Left ventricle myocardium superior (tissue), 1 donor: Measurements from ENCODE around the gene SHMT1. TPM values are rescaled to one million over a fixed set of nuclear protein-coding genes. Genes with fewer than 3 reads are reported as not detected.
"Not testable (repeated sequence)": the region's sequence is repeated elsewhere in the genome, so short reads cannot be mapped to it uniquely, and the experiment has no call there.

Experiments used
- ATAC-seq: fragments of 200-7000 bp; cut with Tn5 transposase; one replicate; pipeline ENCODE4 v1.9.1; 2020; ENCODE audit warnings: mild to moderate bottlenecking, moderate library complexity
- DNase-seq: peaks from one replicate; pipeline ENCODE4 v3.0.0-alpha.2; 2020
- intact Hi-C: fragments of 100-400 bp; cut with micrococcal nuclease; formaldehyde crosslinking; loops from one replicate; pipeline ENCODE4 v1.11.0; 2022
- long read RNA-seq: library from polyadenylated mRNA; unstranded; transcript quantifications from one replicate; pipeline ENCODE4 v2.0.0, GENCODE V29; 2021
- total RNA-seq: library from RNA; stranded (reverse); fragmentation: NEBNext Ultra II Directional; extraction: Animal tissue kit (Norgen Biotek cat#: 25700); gene quantifications from one replicate; pipeline ENCODE4 v1.2.1, GENCODE V29; 2021
- donor health status: DM: no; HTN: yes; CAD: no; lungs with severe emphysema.

The SHMT1 gene
- 8.4 TPM for total RNA-seq
- long read RNA-seq, transcript SHMT1-201 (12 exons, 2,464 nt): major isoform, 8 of 23 reads
- long read RNA-seq, partial matches to known transcripts: 4 of 23 reads
- long read RNA-seq, other reads (novel, unspliced or antisense): 8 of 23 reads

DNA sequence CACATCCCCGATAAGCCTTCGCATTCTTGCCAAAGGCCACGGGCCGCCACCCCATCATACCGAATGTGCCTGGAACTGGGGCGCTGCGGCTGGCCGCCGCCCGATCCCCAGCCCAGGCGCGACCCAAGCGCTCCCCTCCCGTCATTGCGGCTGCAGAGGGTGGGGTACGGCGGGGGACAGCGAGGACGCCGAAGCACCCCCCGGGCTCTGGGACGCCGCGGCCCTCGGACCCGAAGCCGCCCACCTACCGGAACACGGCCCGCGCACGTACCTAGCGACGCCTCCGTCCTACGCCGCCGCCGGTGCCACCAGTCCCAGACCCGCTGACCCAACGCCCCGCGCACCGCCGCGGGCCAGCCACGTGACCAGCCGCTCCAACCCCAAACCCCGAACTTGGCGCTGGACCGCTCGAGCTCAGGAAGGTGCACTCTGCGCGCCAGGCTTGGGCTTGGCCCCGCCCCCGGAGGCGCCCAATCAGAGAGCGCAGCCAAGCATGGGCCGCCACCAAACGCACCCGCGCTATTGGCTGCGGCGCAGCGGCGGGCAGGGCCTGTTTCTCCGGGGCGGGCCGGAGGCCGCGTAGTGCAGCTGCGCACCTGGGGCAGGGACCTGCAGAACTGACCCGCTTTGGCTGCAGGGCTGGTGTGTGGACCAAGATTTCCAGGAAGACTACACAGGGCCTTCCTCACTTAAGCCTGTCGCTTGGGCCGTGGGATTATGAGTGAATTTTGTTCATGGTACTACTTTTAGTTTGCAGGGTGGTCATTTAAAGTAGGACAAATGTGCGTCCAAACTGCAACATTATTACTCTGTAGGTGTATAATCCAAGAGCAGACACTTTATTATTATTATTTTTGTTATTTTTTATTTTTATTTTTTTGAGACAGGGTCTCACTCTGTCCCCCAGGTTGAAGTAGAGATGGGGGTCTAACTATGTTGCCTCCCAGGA lies at the start of gene SHMT1:
Gene SHMT1, minus strand, starts transcription at position 450 of the 949 bp plus-strand sequence. CDS start 7,569 bp downstream, outside the sequence.
- DNase-seq (peak; percentile 98), ATAC-seq (peak; percentile 100)
- intact Hi-C loops: no loop called here

DNA sequence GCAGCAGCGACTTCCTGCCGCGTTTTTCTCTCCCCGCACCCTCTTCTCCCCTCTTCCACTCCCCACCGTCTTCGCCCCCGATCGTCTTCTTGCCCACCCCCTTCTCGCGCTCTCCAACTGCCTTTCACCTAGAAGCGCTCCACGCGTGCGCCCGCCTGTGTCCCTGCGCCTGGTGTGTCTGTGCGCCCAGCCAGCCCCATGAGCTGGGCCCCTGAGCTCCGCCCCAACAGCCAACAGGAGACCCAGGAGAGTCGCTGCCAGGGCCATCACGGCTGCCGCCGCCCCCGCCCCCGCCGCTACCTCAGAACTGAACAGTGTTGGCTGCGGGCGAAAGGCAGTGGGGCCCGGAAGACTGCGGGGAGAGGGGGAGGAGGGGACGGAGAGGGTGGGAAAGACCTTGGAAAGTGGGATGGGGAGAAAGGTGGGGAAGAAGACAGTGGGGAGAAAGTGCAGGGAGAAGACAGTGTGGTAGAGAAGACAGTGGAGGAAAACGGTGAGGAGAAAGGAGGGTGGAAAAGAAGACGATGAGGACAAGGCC lies 48.7 kb upstream of the SHMT1 start:
- intact Hi-C loops, DNase-seq: not testable (repeated sequence)
- peak; percentile 93 for ATAC-seq

DNA sequence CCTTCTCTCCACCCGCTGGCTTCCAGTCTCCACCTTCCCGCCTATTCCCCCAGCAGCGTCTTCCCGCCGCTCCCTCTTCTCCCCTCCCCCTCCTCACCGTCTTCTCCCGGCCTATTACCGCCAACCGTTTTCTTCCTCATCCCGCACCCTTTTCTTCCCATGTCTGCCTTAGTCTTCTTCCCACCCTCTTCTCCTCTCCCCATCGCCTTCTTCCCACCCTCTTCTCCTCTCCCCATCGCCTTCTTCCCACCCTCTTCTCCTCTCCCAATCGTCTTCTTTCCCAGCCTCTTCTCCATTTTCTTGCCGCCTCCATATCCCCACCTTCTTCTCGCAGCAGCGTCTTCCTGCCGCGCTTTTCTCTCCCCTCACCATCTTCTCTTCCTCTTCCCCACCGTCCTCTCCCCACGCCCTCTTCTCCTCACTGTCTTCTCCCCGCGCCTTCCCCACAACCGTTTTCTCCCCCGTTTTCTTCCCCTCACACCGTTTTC lies 48.1 kb upstream of the SHMT1 start:
- ATAC-seq (peak; percentile 89), DNase-seq (peak; percentile 37)
- intact Hi-C loops: not testable (repeated sequence)

DNA sequence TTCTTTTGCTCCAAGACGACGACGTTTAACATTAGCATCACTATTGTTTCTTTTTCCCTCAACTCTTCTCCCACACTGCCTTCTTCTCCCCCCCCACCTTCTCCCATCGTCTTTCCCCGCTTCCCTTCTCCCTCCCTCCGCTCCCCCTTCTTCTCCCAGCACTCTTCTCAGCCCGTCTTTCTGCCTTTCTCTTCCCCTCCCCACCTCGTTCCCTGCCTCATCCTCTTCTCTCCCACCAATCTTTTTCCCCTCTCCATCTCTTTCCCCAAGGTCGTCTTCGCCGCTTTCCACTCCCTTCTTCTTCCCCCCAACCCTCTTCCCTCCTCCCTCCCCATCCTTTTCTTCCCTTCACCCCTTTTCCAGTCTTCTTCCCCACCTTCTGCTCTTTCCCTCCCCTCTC lies 47.4 kb upstream of the SHMT1 start:
- ATAC-seq: peak; percentile 29
- DNase-seq, intact Hi-C loops: not testable (repeated sequence)

DNA sequence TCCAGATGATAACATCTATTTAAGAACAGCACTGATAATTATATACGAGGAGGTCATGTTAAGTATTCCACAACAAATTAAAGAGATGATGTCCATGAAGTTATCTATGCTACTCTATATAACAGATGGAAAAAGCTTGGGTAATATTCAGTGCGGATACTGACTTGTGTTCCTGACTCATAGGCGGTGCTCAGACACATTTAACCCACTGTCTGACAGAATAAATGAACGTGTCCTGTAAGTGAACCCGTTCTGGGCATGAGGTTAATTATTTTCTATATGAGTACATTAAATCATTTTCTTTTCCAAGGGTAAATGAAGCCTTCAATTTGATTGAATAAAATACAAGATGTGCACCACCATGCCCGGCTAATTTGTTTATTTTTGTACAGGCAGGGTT lies 46.0 kb upstream of the SHMT1 start:
- intact Hi-C loops, ATAC-seq, DNase-seq: not testable (repeated sequence)

DNA sequence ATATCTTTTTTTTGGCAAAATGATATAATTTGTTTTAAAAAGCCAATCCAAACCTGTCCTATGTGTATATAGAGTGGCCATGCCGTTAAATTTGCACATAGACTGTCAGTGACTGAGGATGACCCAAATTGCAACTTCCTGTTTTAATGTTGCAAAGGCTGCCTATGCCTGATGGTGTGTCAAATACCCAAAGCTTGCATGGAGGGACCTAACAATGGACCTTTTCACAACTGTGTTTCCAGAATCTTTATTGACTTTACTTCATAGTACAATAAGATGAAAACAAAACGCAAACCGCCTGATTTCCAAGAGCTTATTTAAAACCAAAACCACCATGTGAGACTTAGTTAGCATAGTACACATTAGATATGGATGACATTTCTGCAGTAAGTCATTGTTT lies 45.6 kb upstream of the SHMT1 start:
- ATAC-seq, DNase-seq, intact Hi-C loops: not testable (repeated sequence)

DNA sequence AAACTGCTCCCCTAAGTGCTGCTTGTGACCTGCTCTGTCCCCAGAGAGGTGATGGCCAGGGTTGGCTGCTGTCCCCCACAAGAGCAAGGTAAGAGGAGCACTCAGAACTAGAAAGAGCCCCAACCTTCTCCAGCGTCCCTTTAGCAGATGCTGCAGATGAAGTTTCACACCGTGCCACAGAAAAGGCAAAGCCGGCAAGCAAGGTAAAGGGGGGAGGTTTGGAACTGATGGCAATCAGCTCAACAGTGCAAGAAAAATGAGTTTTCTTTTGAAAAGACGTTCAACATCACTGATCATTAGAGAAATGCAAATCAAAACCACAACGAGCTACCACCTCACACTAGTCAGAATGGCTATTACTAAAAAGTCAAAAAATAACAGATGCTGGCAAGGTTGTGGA lies 40.3 kb upstream of the SHMT1 start:
- intact Hi-C loops, DNase-seq, ATAC-seq: not testable (repeated sequence)

DNA sequence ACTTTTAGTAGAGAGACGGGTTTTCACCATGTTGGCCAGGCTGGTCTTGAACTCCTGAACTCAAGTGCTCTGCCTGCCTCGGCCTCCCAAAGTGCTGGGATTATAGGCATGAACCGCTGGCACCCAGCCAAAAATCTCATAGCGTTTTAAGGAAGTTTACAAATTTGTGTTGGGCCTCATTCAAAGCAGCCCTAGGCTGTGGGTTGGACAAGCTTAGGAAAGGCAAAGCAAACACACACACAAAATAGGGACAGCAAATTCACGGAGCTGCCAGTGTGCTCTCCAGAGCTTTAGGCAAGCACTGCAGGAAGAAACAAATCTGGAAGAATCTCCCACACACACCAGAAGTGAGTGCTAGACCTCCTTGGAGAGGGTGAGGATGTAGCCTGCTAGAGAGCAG lies 39.8 kb upstream of the SHMT1 start:
- ATAC-seq, intact Hi-C loops, DNase-seq: not testable (repeated sequence)

DNA sequence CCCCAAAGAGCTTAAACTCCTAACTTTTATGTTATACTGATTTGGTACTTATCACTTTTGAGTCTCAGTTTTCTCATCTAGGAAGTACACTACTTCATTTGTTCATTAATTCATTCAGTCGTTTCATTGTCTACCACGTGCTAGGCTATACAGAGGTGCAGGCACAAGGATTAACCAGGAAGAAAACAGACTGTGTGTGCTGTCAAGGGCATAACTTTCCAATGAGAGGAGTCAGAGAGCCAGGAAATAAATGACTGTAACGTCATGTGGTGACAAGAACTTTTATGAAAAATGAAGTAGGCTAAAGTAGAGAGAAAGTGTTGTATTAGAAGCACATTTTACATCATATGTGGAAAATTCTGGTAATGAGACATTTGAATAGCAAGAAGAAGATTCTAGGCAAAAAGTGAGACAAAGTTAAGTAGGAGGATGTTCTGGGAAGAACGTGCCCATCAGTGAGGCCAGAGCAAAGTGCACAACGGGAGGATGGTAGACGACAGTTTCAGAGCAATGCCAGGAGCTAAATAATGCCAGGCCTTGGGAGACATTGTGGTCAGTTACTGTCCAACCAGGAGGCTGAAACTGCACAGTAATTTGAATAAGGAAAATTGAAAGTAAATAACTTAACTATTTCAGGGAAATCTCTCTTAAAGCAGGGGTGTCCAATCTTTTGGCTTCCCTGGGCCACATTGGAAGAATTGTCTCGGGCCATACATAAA lies 38.7 kb upstream of the SHMT1 start:
- DNase-seq, ATAC-seq, intact Hi-C loops: not testable (repeated sequence)

DNA sequence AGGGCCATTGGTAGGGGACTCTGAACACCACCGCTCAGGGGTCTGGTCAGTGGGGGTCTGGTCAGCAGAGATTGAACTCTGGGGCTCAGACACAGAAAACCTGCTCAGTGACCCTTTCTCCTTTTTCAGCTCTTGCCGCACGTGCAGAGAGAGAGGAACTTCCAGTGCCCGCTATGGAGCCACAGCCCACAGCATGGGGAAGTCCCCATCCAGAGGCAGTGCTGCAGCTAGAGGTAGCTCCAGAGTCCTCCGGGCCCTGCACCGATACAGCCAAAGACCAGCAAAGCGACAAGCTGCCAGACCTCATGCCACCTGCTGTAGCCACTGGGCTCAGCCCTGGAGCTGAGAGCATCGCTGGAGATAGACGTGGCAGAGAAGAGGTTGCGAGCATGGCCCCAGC lies 25.4 kb upstream of the SHMT1 start:
- ATAC-seq, DNase-seq, intact Hi-C loops: not testable (repeated sequence)

DNA sequence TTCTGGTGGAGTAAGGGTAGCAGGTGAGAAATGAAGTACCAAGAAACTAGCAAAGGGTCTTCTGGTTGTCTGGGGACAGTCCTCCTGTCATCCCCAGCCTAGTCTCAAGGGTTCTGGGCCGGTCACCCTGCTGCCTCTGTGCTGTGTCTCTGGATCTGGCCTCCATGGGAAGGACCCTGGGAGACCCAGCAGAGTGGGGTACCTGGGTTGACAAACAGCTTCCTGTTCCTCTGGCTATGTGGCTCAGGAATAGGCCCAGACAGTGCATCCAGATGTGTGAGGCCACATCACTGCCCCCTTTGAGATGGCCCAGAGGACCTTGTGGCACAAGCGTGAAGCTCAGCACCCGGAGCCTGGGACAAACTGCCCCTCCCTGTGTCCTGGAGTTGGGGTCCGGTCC lies 24.9 kb upstream of the SHMT1 start:
- intact Hi-C loops, DNase-seq, ATAC-seq: not testable (repeated sequence)

DNA sequence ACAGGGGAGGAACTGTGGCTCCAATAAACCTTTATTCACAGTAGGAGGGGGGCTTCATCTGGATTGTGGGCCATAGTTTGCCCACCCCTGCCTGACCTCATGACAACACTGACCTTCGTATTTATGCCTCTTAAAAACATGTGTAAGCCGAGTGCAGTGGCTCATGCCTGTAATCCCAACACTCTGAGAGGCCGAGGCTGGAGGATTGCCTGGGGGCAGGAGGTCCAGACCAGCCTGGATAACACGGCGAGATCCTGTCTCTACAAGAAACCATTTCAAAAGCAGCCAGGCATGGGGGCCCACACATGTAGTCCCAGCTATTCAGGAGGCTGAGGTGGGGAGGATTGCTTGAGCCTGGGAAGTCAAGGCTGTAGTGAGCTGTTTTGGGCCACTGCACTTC lies 24.2 kb upstream of the SHMT1 start:
- ATAC-seq, intact Hi-C loops, DNase-seq: not testable (repeated sequence)

DNA sequence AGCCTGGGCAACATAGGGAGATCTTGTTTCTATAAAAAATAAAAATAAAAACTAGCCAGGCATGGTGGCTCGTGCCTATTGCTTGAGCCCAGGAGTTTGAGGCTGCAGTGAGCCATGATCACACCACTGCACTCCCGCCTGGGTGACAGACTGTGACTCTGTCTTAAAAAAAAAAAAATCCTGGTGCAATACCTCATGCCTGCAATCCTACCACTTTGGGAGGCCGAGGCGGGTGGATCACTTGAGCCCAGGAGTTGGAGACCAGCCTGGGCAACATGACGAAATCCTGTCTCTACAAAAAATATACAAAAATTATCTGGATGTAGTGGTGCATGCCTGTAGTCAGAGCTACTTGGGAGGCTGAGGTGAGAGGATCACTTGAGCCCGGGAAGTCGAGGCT lies 20.9 kb upstream of the SHMT1 start:
- ATAC-seq, DNase-seq, intact Hi-C loops: not testable (repeated sequence)

DNA sequence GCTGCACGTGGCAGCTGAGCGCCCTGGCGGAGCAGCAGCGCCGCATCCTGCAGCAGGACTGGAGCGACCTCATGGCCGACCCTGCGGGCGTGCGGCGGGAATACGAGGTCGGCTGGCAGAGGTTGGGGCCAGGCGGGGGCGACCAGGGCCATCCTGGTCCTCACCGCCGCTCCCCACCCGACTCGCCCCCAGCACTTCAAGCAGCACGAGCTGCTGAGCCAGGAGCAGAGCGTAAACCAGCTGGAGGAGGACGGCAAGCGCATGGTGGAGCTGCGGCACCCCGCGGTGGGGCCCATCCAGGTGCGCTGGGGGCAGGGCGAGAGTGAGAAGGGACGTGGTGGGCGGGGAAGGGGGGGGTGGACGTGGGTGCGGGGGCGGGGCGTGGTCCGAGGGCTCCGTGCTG lies 19.7 kb upstream of the SHMT1 start:
- DNase-seq, intact Hi-C loops, ATAC-seq: not testable (repeated sequence)

DNA sequence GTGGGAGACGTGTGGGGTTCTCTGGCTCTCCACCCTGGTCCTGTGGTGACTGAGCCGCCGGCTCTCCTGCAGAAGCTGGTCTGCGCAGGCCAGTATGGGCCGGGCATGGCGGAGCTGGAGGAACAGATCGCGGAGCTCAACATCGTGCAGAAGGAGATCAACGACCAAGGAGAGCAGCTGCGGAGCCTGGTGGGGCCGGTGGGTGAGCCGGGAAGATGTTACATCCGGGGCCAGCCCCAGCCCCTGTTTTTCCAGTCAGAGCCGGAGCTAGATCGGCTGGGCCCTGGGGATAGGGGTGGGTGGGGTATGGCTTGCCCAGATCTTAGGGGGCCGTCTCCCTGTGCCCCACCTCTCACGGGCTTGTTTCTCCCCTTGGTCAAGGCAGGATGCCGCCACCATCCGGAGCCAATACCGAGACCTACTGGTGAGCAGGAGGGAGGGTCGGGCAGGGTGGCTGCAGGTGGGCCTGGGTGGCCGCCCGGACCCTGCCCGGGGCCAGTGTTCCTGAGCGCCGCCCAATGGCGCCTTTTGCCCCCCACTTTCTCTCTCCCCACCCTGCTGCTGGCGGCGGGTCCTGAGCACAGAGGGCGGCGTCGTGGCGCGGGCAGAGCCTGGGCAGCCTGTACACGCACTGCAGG lies 19.2 kb upstream of the SHMT1 start:
- ATAC-seq: no peak
- DNase-seq: no peak
- intact Hi-C loops: no loop called here

DNA sequence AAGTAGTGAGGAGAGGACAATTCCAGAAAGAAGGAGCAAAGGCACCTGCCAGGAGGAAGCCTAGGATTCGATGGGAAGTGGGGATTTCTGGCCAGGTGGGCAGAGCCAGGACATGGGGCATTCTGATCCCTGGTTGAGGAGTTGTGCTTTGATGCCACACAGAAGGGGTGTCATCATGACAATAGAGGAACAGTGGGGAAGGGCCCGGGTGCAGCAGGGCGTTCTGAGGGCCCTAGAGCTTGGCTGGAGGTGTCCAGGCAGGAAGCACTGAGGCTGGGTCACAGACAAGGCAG lies 18.5 kb upstream of the SHMT1 start:
- no peak for ATAC-seq
- intact Hi-C loops: no loop called here
- no peak for DNase-seq

DNA sequence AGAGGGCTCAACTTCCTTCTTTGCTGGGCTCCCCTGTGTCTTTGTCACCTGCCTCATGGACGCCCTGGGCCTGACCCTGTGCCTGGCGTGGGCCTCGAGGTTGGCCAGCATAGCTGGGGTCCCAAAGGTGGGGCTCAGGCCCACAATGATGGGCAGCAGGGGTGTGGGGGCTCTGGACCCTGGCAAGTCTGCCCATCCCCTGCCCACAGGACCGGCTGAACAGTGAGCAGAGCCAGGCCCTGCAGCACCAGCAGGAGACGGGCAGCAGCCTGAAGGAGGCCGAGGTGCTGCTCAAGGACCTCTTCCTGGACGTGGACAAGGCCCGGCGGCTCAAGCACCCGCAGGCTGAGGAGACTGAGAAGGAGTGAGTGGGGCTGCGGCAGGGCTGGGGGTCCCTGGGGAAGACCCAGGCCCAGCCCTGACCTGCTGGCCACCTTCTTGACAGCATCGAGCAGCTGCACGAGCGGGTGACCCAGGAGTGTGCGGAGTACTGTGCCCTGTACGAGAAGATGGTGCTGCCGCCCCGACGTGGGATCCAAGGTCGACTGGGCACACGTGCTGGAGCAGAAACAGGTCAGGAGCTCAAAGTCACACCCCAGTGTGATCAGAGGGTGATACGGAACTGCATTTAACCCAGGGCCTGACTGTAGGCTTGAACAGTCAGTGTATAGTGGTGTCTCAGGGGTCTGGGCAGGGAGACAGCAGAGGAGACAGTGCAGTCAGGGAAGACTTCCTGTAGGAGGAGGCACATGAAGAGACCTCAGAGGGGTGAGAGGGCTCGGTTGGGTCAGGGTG lies 18.0 kb upstream of the SHMT1 start:
- intact Hi-C loops: no loop called here
- DNase-seq (no peak), ATAC-seq (no peak)

DNA sequence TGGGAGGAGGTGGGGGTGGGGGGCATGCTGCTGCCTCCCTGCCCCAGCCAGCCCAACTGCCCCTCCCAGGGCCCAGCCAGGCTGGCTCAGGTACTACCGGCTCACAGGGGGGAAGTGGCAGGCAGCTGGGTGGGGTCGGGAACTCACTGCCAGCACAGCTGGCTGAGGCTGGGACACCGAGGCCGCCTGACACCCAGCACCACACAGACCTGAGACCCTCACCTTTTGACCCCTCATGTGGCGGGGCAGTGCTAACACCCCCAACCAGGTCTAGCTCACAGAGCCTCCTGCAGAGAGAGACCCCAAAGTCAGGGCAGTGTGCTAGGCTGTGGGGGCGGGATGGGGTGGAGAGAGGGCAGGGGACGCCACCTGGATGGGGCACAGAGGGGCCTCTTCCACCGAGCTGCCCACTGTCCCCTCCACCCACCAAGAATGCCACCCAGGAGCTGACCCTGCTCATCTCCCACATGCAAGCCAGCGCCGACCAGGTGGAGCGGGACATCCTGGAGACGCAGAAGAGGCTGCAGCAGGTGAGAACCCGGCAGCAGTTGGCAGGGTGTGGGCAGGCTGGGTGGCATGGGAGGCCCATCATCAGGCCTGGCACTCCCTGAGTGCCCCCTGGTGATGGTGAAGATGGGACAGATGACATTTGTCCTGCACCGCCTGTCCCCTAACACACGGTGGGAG lies 17.3 kb upstream of the SHMT1 start:
- intact Hi-C loops: no loop called here
- ATAC-seq (no peak), DNase-seq (no peak)
